ENCODE data around the gene IL22.

IL22 gene

GRCh38 chr12:68263366-68263765 is 10.0 kb upstream of the IL22 start:
- no peak for DNase-seq

- no peak for DNase-seq
These were observed 8.5 kb upstream of the IL22 start for GRCh38 chr12:68261896-68262295.

- DNase-seq, result no peak
These were observed 6.7 kb upstream of the IL22 start for GRCh38 chr12:68260153-68260552.

- no peak for DNase-seq
These were observed 6.0 kb upstream of the IL22 start for GRCh38 chr12:68259318-68259940.

GRCh38 chr12:68252077-68252476 is 1.3 kb downstream of the IL22 start:
- DNase-seq, result no peak

GRCh38 chr12:68250454-68250853 is 3.0 kb downstream of the IL22 start:
- no peak for DNase-seq

GRCh38 chr12:68247785-68248184 is 5.6 kb downstream of the IL22 start:
- DNase-seq, result no peak

GRCh38 chr12:68246350-68246749 is 7.1 kb downstream of the IL22 start:
- DNase-seq, result no peak

- DNase-seq, result no peak
These were observed 8.0 kb downstream of the IL22 start for GRCh38 chr12:68245180-68246021.

- DNase-seq, result no peak
These were observed 10.6 kb downstream of the IL22 start for GRCh38 chr12:68242777-68243176.

- peak; percentile 23 to 43 for DNase-seq
These were observed 12.4 kb downstream of the IL22 start for GRCh38 chr12:68240975-68241374.

GRCh38 chr12:68240079-68240478 is 13.3 kb downstream of the IL22 start:
- DNase-seq, result no peak

- DNase-seq, result no peak
These were observed 14.0 kb downstream of the IL22 start for GRCh38 chr12:68239309-68239982.

- no peak for DNase-seq
These were observed 15.8 kb downstream of the IL22 start for GRCh38 chr12:68237619-68238018.

- no peak for DNase-seq
These were observed 16.3 kb downstream of the IL22 start for GRCh38 chr12:68237078-68237477.

GRCh38 chr12:68236421-68237059 is 16.9 kb downstream of the IL22 start:
- peak; percentile 21 to 23 for DNase-seq

- no peak for DNase-seq
These were observed 17.8 kb downstream of the IL22 start for GRCh38 chr12:68235576-68235975.

GRCh38 chr12:68234140-68234539 is 19.3 kb downstream of the IL22 start:
- DNase-seq, result no peak

GRCh38 chr12:68233498-68233897 is 19.9 kb downstream of the IL22 start:
- DNase-seq, result no peak

- no peak for DNase-seq
These were observed 21.7 kb downstream of the IL22 start for GRCh38 chr12:68231691-68232090.

- DNase-seq, result no peak
These were observed 22.2 kb downstream of the IL22 start for GRCh38 chr12:68231229-68231628.

- DNase-seq, result no peak
These were observed 23.4 kb downstream of the IL22 start for GRCh38 chr12:68229956-68230355.

- no peak for DNase-seq
These were observed 26.0 kb downstream of the IL22 start for GRCh38 chr12:68227356-68227755.

Data from activated CD4-positive, alpha-beta T cell treated with anti-CD3 and anti-CD28 coated beads, Interleukin-2, amount 50 U/mL, for 4 hours (primary cell).